Neural crest cell (in vitro differentiated cells): ENCODE results near the gene ZSWIM6. TPM values are rescaled to one million over a fixed set of nuclear protein-coding genes. Genes with fewer than 3 reads are reported as not detected.
"Not testable (repeated sequence)": the region's sequence is repeated elsewhere in the genome, so short reads cannot be mapped to it uniquely, and the experiment has no call there.

Experiments used
- DNase-seq: peaks from one replicate; pipeline ENCODE4 v3.0.0; 2021; ENCODE audit warnings: low read depth, mixed read lengths, low spot score
- H3K27ac Mint-ChIP-seq: one replicate; pipeline ENCODE4 v1.8.0; 2021; ENCODE audit warnings: mild to moderate bottlenecking, mixed read lengths; ENCODE audit not compliant: unreplicated experiment
- H3K27me3 Mint-ChIP-seq: 2 replicates; pipeline ENCODE4 v1.8.0; 2021; ENCODE audit warnings: low read depth, mild to moderate bottlenecking, mixed read lengths
- H3K36me3 Mint-ChIP-seq: 2 replicates; pipeline ENCODE4 v1.8.0; 2021; ENCODE audit warnings: low read depth, mild to moderate bottlenecking, mixed read lengths
- H3K4me1 Mint-ChIP-seq: 2 replicates; pipeline ENCODE4 v1.8.0; 2021; ENCODE audit warnings: mixed read lengths
- H3K4me3 Mint-ChIP-seq: one replicate; pipeline ENCODE4 v1.8.0; 2021; ENCODE audit warnings: mild to moderate bottlenecking, mixed read lengths
- H3K9me3 Mint-ChIP-seq: 2 replicates; pipeline ENCODE4 v1.8.0; 2021; ENCODE audit warnings: mixed read lengths
- total RNA-seq: library from RNA; stranded (reverse); gene quantifications from 2 replicates; pipeline ENCODE4 v1.2.1, GENCODE V29; 2021
- TF ChIP-seq, protein P1 (sequence below): fragments of 200-600 bp; sonication (generic); conservative IDR thresholded peaks from 2 replicates; pipeline ENCODE4 v1.5.0; 2021; ENCODE audit warnings: antibody characterized with exemption, mild to moderate bottlenecking

The ZSWIM6 gene
- total RNA-seq, 1 donor from 2014 or later, result 33.8 TPM

DNA sequence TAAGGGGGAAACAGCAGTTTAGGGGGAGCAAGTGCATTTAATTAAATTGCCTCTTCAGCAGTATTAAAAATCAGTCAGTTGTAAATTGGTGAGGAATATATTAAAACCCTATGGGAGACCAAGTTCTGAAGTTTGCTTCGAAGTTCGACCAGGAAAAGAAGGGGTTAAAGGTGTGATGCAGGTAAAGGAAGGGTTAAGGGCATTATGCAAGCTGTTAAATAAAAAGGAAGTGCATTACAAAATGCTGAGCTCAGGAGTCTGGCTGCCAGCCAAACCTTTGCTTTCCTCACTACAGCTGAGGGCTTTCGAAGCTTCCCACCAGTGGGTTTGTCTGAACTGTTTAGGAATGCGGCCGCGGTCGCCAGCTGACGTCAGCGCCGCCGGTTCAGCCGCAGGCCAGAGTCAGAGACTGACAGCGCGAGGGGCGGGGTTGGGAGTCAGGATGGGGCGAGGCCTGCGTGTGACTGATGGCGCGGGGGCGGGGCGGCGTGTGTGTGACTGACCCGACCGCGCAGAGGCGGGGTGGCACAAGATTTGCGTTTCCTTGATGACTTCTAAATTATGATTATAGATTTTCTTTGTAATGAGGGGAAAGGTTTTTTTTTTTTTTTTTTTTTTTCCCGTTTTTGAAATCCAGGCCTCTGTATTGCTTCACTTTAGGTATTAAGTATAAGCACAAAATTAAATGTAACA, 76.6 kb downstream of the ZSWIM6 start:
- H3K9me3 Mint-ChIP-seq, result no peaks in the 10 kb centered on the region
- peak; percentile 93 for DNase-seq
- H3K27ac Mint-ChIP-seq, result peak overlapping the region; percentile 83
- TF ChIP-seq, protein P1, sequence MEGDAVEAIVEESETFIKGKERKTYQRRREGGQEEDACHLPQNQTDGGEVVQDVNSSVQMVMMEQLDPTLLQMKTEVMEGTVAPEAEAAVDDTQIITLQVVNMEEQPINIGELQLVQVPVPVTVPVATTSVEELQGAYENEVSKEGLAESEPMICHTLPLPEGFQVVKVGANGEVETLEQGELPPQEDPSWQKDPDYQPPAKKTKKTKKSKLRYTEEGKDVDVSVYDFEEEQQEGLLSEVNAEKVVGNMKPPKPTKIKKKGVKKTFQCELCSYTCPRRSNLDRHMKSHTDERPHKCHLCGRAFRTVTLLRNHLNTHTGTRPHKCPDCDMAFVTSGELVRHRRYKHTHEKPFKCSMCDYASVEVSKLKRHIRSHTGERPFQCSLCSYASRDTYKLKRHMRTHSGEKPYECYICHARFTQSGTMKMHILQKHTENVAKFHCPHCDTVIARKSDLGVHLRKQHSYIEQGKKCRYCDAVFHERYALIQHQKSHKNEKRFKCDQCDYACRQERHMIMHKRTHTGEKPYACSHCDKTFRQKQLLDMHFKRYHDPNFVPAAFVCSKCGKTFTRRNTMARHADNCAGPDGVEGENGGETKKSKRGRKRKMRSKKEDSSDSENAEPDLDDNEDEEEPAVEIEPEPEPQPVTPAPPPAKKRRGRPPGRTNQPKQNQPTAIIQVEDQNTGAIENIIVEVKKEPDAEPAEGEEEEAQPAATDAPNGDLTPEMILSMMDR, result no peak
- H3K4me1 Mint-ChIP-seq, result peaks cover 50% of the 10 kb centered on the region
- no peaks in the 10 kb centered on the region for H3K27me3 Mint-ChIP-seq
- H3K4me3 Mint-ChIP-seq, result peak overlapping the region; percentile 80
- no peaks in the 10 kb centered on the region for H3K36me3 Mint-ChIP-seq

DNA sequence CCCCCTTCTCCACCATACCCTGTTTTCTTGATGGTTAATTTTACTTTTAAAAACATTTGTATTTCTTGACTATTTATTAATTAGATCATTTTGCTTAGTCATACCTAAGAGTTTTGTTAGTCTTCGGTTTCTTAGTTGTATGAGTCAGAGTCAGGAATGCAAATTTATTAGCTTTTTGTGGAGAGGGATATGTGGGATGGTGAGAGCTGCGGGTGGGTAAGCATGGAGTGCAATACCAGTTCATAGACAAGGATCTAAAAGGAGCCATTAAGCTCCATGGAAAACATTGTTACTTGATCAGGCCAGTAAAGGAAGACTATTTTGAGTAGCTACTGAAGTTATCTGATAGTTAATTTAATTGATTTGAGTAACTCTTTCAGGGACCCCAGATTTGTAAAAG, 77.5 kb downstream of the ZSWIM6 start:
- peaks cover 49% of the 10 kb centered on the region for H3K4me1 Mint-ChIP-seq
- H3K36me3 Mint-ChIP-seq, result no peaks in the 10 kb centered on the region
- H3K4me3 Mint-ChIP-seq, result no peak overlapping the region
- TF ChIP-seq, protein P1, result no peak
- H3K27me3 Mint-ChIP-seq, result no peaks in the 10 kb centered on the region
- DNase-seq, result no peak
- H3K27ac Mint-ChIP-seq, result no peak overlapping the region
- no peaks in the 10 kb centered on the region for H3K9me3 Mint-ChIP-seq

DNA sequence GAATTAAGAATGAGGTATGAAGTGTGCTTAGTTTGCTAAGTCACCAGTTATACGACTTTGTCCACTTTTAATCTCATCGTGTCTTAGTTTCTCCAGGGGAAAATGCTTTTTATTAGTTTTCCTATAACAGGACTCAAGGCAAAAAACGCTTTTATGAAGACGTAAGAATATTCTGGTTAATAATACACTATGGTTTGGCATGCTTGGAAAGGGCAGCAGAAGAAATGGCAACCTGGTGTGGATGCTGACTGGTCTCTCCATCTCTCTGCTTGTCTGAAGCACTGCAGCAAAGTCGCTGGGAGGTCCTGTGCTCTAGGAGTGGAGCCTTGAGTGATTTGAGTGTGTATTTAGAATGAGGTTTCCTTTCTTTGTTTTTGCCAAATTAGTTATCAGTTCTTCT, 78.8 kb downstream of the ZSWIM6 start:
- Mint-ChIP-seq H3K4me1 (peaks cover 58% of the 10 kb centered on the region), H3K36me3 (no peaks in the 10 kb centered on the region), H3K9me3 (no peaks in the 10 kb centered on the region), H3K4me3 (no peak overlapping the region), H3K27ac (no peak overlapping the region), H3K27me3 (no peaks in the 10 kb centered on the region)
- DNase-seq, result no peak
- TF ChIP-seq, protein P1, result no peak

DNA sequence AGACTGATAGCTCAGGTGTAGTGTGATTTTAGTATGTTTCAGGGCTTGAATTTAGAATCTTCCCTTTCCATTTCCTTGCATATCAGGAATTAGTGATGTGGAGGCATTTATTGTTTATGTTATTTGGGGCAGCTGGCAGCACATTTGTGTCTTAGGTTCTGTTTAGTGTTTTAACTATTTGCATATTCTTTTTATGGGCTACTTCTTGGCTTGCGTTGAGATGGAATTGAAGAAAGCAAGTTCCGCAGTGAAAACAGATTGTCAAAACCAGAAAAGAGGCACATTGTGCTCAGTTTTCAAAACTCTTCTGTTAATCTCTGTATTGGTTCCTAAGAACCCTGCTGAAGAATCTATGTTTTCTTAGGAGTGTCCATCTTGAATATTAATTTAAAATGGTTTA, 80.3 kb downstream of the ZSWIM6 start:
- no peaks in the 10 kb centered on the region for H3K36me3 Mint-ChIP-seq
- peaks cover 74% of the 10 kb centered on the region for H3K4me1 Mint-ChIP-seq
- H3K4me3 Mint-ChIP-seq, result no peak overlapping the region
- DNase-seq, result no peak
- no peaks in the 10 kb centered on the region for H3K27me3 Mint-ChIP-seq
- H3K27ac Mint-ChIP-seq, result no peak overlapping the region
- TF ChIP-seq, protein P1, result no peak
- H3K9me3 Mint-ChIP-seq, result no peaks in the 10 kb centered on the region

DNA sequence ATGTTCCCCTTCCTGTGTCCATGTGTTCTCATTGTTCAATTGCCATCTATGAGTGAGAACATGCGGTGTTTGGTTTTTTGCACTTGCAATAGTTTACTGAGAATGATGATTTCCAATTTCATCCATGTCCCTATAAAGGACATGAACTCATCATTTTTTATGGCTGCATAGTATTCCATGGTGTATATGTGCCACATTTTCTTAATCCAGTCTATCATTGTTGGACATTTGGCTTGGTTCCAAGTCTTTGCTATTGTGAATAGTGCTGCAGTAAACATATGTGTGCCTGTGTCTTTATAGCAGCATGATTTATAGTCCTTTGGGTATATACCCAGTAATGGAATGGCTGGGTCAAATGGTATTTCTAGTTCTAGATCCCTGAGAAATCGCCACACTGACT, 81.1 kb downstream of the ZSWIM6 start:
- not testable (repeated sequence) for DNase-seq, H3K27me3 Mint-ChIP-seq, H3K27ac Mint-ChIP-seq, H3K4me3 Mint-ChIP-seq, H3K9me3 Mint-ChIP-seq, H3K36me3 Mint-ChIP-seq
- peaks cover 75% of the 10 kb centered on the region for H3K4me1 Mint-ChIP-seq

DNA sequence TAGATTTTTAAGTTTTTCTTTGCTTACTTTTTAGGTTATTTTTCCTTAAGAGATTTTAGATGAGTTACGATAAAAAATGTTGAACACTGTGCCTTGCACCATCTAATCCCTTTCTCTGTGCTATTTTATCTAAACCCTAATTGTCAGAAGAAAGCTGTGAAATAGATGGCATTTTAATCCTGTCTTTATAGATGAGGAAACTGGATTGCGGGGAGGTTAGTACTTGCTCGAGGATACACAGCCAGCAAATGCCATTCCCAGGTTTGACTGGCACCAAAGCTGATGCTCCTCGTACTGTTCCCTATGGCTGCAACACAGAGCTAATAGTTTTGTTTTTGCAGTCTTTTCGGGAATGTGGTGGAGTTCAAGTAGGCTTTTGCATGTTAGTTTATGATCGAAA, 82.7 kb downstream of the ZSWIM6 start:
- Mint-ChIP-seq H3K36me3 (peaks cover 3% of the 10 kb centered on the region), H3K9me3 (no peaks in the 10 kb centered on the region), H3K27me3 (no peaks in the 10 kb centered on the region), H3K4me1 (peaks cover 62% of the 10 kb centered on the region), H3K4me3 (no peak overlapping the region), H3K27ac (no peak overlapping the region)
- TF ChIP-seq, protein P1, result no peak
- DNase-seq, result no peak
